ENCODE measurements around the gene SEC61B.

Gene SEC61B

DNA sequence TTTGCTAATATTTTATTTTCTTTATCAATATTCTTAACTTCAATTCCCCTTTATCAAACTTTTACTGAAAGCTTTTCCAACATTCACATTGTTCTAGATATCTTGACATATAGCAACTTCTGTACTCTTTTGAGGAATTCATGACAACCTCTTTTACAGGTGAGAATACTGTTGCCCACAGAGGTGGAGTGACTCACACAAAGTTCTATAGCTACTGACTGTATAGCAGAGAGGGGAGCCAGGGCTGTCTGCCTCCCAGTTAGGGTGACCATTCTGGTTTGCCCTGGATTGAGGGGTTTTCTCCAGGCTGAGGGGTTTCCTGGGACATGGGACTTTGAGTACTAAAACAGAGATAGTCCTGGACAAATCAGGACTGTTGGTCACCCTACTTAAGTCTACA lies 16.2 kb downstream of the SEC61B start:
- no peak for DNase-seq

DNA sequence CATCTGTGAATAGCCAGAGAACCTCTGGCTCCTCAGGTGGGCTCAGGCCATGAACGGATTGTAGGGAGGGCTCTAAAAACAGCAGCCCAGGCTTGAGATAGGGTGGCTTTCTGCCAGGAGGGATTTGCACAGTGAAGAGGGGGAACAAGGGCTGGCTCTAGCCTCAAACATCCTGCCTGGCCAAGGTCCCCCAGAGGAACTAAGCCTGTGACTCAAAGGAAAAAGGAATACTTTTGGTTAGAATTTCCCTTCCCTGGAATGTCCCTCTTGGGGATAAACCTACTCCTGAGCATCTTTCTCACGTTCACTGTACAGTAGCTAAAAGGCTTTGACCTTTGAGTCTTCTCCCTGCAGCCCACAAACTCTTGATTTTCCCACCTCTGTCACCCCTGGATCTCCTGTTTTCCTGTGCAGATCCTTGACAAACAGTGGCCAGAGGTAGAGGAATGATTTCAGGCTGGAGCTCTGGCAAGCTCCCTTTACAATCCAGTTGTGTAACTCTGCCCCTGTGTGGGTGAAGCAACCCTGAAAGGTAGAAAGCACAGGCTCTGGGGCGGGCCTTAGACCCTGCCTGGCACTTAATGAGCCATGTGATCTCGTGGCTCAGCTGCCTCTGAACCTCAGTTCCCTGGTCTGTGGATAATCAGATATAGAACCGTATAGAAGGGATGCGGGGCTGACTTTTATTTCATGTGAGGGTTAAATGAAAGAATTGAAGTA lies 17.4 kb downstream of the SEC61B start:
- DNase-seq = no peak

- DNase-seq = no peak
Measured at GRCh38 chr9:99241106-99241505, 19.0 kb downstream of the SEC61B start.

DNA sequence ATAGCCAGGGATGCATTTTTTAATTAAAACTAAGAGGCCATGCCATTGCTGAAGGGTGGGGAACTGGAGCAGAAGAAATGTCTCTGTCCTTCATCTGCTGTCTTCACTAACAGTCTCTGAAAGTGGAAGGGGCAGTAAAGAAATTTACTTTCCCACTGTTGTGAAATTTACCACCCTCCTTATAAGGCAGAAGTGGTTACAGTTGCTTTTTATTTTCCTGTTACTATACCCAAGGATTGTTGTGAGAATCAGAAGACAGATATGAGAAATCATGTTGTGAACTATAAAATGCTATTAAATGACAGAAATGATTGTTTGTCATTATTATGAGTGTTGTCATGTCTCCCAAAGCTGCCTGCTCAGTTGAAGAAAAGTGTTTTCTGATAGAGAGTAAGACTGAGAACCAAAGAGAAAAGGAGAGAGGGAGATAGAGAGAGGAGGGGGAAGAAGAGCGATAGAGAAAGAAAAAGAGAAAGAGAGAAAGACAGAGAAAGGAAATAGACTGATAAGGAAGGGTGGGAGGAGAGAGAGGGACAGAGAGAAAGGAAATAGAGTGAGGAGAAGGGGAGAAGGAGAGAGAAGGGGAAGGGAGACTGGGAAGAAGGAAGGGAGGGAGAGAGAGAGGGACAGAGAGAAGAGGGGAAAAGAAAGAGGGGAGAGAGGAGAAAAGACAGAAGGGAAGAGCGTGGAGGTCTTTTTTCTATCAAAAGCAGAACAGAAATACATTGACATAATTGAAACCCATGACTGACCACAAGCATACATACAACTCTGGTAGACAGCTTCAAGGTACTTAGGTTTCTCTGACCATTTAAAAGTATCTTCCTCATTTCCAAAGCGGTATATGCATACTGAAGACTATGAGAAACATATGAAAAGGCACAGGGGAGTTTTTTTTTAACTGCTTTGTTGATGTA lies 22.5 kb downstream of the SEC61B start:
- no peak for DNase-seq

- DNase-seq = no peak
Measured at GRCh38 chr9:99249619-99250018, 27.5 kb downstream of the SEC61B start.

- DNase-seq = no peak
Measured at GRCh38 chr9:99251157-99251556, 29.1 kb downstream of the SEC61B start.

- no peak for DNase-seq
Measured at GRCh38 chr9:99253134-99253533, 31.1 kb downstream of the SEC61B start.

DNA sequence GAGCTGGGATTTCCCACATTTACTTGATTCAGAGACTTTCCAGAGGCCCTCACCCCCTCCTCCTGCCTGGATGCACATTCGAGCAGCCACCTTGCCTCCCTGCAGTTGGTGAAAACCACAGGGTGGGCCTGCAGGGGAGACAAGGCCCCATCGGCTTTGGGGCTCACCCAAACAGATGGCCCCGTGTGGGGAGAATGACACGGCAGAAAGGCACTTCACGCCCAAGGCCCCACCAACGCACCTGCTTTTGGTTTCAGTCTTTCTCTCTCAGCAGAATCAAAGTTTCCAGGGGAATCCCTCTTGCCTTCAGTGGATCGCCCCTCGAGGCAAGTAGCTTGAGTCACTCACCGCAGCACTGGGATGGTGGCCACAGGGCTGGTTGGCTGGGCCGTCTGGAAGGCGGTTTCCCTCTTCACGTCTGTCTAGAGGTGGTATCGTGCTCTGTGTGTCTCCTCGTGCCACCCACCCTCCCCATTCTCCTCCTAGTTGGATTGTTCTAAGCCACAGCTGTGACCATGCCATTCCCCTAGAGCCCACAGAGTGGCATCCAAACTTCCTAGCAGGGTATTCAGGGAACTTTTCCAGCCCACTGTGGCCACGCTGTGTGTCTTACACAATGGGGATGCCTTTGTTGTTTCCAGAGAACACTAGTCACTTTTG lies 31.8 kb downstream of the SEC61B start:
- no peak for DNase-seq

GRCh38 chr9:99255651-99256050 lies 33.6 kb downstream of the SEC61B start:
- no peak for DNase-seq

- no peak for DNase-seq
Measured at GRCh38 chr9:99257723-99258389, 35.8 kb downstream of the SEC61B start.

DNA sequence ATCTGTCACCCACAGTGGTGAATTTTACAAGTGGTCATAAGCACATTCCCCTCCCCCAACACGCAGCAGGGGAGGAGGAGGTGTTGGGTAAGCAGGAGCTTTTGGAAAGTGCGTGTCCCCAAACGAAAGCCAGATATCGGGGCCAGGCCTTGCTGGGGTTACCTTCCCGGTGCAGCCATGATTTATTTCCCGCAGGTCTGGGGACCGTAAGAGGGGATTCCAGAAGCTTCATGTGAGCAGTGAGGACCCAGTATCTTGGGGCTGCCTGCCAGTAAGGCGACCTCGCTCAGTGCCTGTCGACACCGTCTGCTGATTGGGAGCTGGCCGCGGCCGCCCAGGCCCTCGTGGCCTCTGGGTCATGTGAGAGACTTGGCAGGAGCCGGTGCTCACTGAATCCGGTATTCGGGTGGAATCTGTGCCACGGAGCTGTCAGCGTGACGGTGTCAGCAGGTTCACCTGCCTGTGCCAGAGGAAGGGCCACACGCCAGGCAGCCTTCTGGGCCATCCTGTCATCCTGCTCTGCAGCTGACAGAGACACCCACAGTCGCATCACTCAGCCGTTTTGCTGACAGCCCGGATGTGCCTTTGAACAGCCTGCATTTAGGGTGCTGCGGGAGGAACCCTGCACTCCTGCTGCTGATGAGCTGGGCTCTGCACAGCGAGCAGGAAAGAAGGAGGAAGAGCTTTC lies 37.3 kb downstream of the SEC61B start:
- DNase-seq = peak; percentile 25

DNA sequence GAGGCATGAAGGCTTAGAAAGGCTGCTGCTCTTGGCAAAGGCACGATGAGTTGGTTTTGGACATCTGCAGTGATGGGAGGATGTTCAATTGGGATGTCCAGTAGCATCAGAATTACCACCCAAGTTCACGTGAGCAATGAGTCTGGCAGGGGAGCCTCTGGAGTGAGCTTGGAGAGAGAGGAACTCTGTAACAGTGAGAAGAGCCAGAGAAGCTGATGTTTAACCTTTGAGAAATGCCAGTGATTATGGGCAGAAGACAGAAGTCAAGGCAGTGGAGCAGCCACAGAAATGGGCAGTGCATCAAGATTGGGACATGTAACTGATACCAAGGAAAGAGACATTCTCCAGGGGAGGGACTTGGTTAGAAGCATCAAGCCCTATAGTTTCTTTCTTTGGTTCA lies 39.8 kb downstream of the SEC61B start:
- no peak for DNase-seq

- no peak for DNase-seq
Measured at GRCh38 chr9:99262949-99263418, 40.9 kb downstream of the SEC61B start.

GRCh38 chr9:99264070-99264680 lies 42.1 kb downstream of the SEC61B start:
- DNase-seq = no peak

GRCh38 chr9:99265691-99266090 lies 43.6 kb downstream of the SEC61B start:
- DNase-seq = no peak

- DNase-seq = peak; percentile 64
Measured at GRCh38 chr9:99266255-99267023, 44.4 kb downstream of the SEC61B start.

DNA sequence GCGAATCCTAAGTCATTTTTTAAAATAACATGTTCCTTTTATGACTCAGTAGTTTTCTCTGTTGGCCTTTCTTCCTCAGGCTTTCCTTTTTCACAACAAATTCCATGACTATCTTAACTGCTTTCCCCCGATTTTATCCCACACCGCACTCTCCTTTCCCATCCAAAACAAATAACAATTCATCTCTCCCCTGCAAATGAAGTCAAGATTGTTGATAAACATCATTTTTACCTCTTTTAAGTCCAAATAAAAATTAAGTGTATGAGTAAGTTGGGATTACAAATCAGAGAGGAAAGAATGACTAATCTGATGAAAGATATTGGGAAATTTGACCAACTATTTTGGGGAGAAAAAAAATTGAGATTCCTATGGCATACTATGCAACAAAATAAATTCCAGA lies 47.3 kb downstream of the SEC61B start:
- no peak for DNase-seq

DNA sequence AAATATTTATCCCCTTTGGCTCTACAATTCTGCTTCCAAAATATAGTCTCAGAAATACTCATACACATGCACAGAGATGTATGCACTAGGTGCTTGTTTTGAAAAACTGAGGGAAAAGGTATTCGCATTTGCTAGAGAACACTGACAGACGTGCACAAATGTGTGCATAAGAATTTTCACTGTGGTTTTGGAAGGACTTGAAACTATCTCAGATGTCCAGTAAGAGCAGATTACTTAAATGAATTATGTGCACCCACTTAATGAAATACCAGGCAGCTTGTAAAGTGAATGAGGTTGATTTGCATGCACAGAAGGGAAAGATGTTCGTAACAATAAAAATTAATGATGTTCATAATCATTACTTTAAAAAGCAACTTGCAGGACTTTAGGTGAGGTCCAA lies 48.4 kb downstream of the SEC61B start:
- no peak for DNase-seq

- DNase-seq = no peak
Measured at GRCh38 chr9:99272836-99273235, 50.8 kb downstream of the SEC61B start.

GRCh38 chr9:99274016-99274415 lies 51.9 kb downstream of the SEC61B start:
- DNase-seq = no peak

DNA sequence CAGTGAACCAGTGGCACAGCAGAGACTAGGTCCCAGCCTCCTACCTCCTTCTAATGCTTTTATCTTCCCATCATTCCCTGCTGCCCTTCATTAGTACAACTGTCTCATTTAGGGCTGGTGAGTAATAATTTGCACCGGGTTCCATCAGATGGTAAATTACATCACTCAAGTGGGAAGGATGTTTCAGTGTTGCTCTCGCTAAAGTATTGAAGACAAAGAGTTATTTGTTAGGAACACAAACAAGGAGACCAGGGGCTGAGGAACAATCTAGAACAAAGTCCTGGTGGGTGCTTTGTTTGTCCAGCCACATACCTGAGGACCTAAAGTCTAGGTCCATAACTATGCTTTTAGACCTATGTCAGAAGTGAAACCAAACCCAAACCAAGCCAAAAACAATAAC lies 52.4 kb downstream of the SEC61B start:
- DNase-seq = no peak

Data from NCI-H774 (cell line).